Karpas-422 (cell line): Measurements from ENCODE around the gene NSMCE1. TPM values are rescaled to one million over a fixed set of nuclear protein-coding genes. Genes with fewer than 3 reads are reported as not detected.
"Not testable (repeated sequence)": the region's sequence is repeated elsewhere in the genome, so short reads cannot be mapped to it uniquely, and the experiment has no call there.

Experiments used
- DNase-seq: peaks from one replicate; pipeline ENCODE4 v3.0.0-alpha.2; 2015
- H2AFZ ChIP-seq: fragments of 200-600 bp; sonication (generic); 2 replicates; pipeline ENCODE4 v1.6.1; 2014; ENCODE audit warnings: antibody characterized with exemption, low read length, mixed read lengths
- H3K27ac ChIP-seq: fragments of 200-600 bp; sonication (generic); 2 replicates; pipeline ENCODE4 v1.5.1; 2014; ENCODE audit warnings: mild to moderate bottlenecking, low read length, moderate library complexity
- H3K27me3 ChIP-seq: fragments of 200-600 bp; sonication (generic); 2 replicates; pipeline ENCODE4 v1.6.1; 2014; ENCODE audit warnings: low read length, mixed read lengths
- H3K36me3 ChIP-seq: fragments of 200-600 bp; sonication (generic); 2 replicates; pipeline ENCODE4 v1.6.1; 2014; ENCODE audit warnings: low read length, mixed read lengths; ENCODE audit not compliant: insufficient read depth
- H3K4me1 ChIP-seq: fragments of 200-600 bp; sonication (generic); 2 replicates; pipeline ENCODE4 v1.6.1; 2014; ENCODE audit warnings: mild to moderate bottlenecking, low read length, mixed read lengths
- H3K4me2 ChIP-seq: fragments of 200-600 bp; sonication (generic); 2 replicates; pipeline ENCODE4 v1.6.1; 2014; ENCODE audit warnings: low read length, low read depth, mild to moderate bottlenecking; ENCODE audit not compliant: poor library complexity, severe bottlenecking
- H3K4me3 ChIP-seq: fragments of 200-600 bp; sonication (generic); 2 replicates; pipeline ENCODE4 v1.5.1; 2014; ENCODE audit warnings: mild to moderate bottlenecking, antibody characterized with exemption, low read length, mixed read lengths
- H3K79me2 ChIP-seq: fragments of 200-600 bp; sonication (generic); 2 replicates; pipeline ENCODE4 v1.6.1; 2014; ENCODE audit warnings: mild to moderate bottlenecking, low read length, mixed read lengths
- H3K9ac ChIP-seq: fragments of 200-600 bp; sonication (generic); 2 replicates; pipeline ENCODE4 v1.6.0; 2014; ENCODE audit warnings: low read length
- H3K9me2 ChIP-seq: fragments of 200-600 bp; sonication (generic), shearing (Covaris generic); replicated peaks from 2 replicates; pipeline ENCODE4 v1.6.0; 2014; ENCODE audit warnings: mild to moderate bottlenecking, low read length, moderate library complexity; ENCODE audit not compliant: insufficient read depth
- H3K9me3 ChIP-seq: fragments of 300-700, 200-600 bp; sonication (generic); 2 replicates; pipeline ENCODE4 v1.6.1; 2014; ENCODE audit warnings: low read length, mixed read lengths
- H4K20me1 ChIP-seq: fragments of 200-600 bp; sonication (generic); 2 replicates; pipeline ENCODE4 v1.6.1; 2014; ENCODE audit warnings: mild to moderate bottlenecking, antibody characterized with exemption, low read length, low read depth; ENCODE audit not compliant: insufficient read depth
- total RNA-seq: library from RNA; depleted of rRNA; stranded (reverse); fragments of >200 nt; shearing (Covaris generic); gene quantifications from 2 replicates; pipeline ENCODE4 v1.2.3, GENCODE V29; 2014; ENCODE audit warnings: low replicate concordance

Gene NSMCE1
- total RNA-seq, 1 experiment from 2014 or later, result 77.8 TPM

- H3K4me3 ChIP-seq, result no peak overlapping the region
- H3K27me3 ChIP-seq, result no peaks in the 10 kb centered on the region
- H3K9me2 ChIP-seq, result no peaks in the 10 kb centered on the region
- no peak overlapping the region for H2AFZ ChIP-seq
- H3K27ac ChIP-seq, result no peak overlapping the region
- no peak for DNase-seq
- no peaks in the 10 kb centered on the region for H4K20me1 ChIP-seq
- H3K79me2 ChIP-seq, result peaks cover 18% of the 10 kb centered on the region; the same call in 1 of the 2 replicates
- H3K9me3 ChIP-seq, result no peaks in the 10 kb centered on the region
- no peak overlapping the region for H3K4me2 ChIP-seq
- no peaks in the 10 kb centered on the region for H3K4me1 ChIP-seq
- peaks cover 10% of the 10 kb centered on the region; the same call in 1 of the 2 replicates for H3K36me3 ChIP-seq
- no peak overlapping the region for H3K9ac ChIP-seq
These were observed 11.3 kb downstream of the NSMCE1 start for GRCh38 chr16:27257271-27257670.

- no peaks in the 10 kb centered on the region for H3K27me3 ChIP-seq
- H3K36me3 ChIP-seq, result peaks cover 10% of the 10 kb centered on the region; the same call in 1 of the 2 replicates
- no peaks in the 10 kb centered on the region for H3K4me1 ChIP-seq
- no peaks in the 10 kb centered on the region for H4K20me1 ChIP-seq
- no peak overlapping the region for H3K4me2 ChIP-seq
- H2AFZ ChIP-seq, result no peak overlapping the region
- no peaks in the 10 kb centered on the region for H3K9me2 ChIP-seq
- H3K79me2 ChIP-seq, result peaks cover 18% of the 10 kb centered on the region; the same call in 1 of the 2 replicates
- H3K4me3 ChIP-seq, result no peak overlapping the region
- H3K9me3 ChIP-seq, result no peaks in the 10 kb centered on the region
- no peak for DNase-seq
- no peak overlapping the region for H3K27ac ChIP-seq
- no peak overlapping the region for H3K9ac ChIP-seq
These were observed 11.7 kb downstream of the NSMCE1 start for GRCh38 chr16:27256861-27257260.

- peaks cover 9% of the 10 kb centered on the region; the same call in 1 of the 2 replicates for H3K79me2 ChIP-seq
- H3K27me3 ChIP-seq, result no peaks in the 10 kb centered on the region
- H3K27ac ChIP-seq, result no peak overlapping the region
- H4K20me1 ChIP-seq, result no peaks in the 10 kb centered on the region
- H3K9me3 ChIP-seq, result no peaks in the 10 kb centered on the region
- no peak overlapping the region for H3K4me2 ChIP-seq
- no peaks in the 10 kb centered on the region for H3K4me1 ChIP-seq
- peaks cover 10% of the 10 kb centered on the region; the same call in 1 of the 2 replicates for H3K36me3 ChIP-seq
- H3K4me3 ChIP-seq, result no peak overlapping the region
- H3K9ac ChIP-seq, result no peak overlapping the region
- no peaks in the 10 kb centered on the region for H3K9me2 ChIP-seq
- H2AFZ ChIP-seq, result no peak overlapping the region
- no peak for DNase-seq
These were observed 14.2 kb downstream of the NSMCE1 start for GRCh38 chr16:27254262-27254811.

- H3K4me1 ChIP-seq, result no peaks in the 10 kb centered on the region
- no peaks in the 10 kb centered on the region for H3K9me3 ChIP-seq
- no peak overlapping the region for H2AFZ ChIP-seq
- peaks cover 9% of the 10 kb centered on the region; the same call in 1 of the 2 replicates for H3K79me2 ChIP-seq
- H3K4me3 ChIP-seq, result no peak overlapping the region
- H4K20me1 ChIP-seq, result no peaks in the 10 kb centered on the region
- H3K27ac ChIP-seq, result no peak overlapping the region
- no peak overlapping the region for H3K9ac ChIP-seq
- no peaks in the 10 kb centered on the region for H3K27me3 ChIP-seq
- peaks cover 10% of the 10 kb centered on the region; the same call in 1 of the 2 replicates for H3K36me3 ChIP-seq
- H3K9me2 ChIP-seq, result no peaks in the 10 kb centered on the region
- H3K4me2 ChIP-seq, result no peak overlapping the region
- DNase-seq, result no peak
These were observed 15.0 kb downstream of the NSMCE1 start for GRCh38 chr16:27253526-27253930.

GRCh38 chr16:27252206-27252585 lies 16.4 kb downstream of the NSMCE1 start:
- Histone ChIP-seq H2AFZ (no peak overlapping the region), H3K4me3 (no peak overlapping the region), H3K9me2 (no peaks in the 10 kb centered on the region), H3K9me3 (no peaks in the 10 kb centered on the region), H3K79me2 (peaks cover 9% of the 10 kb centered on the region; the same call in 1 of the 2 replicates), H3K4me2 (no peak overlapping the region), H4K20me1 (no peaks in the 10 kb centered on the region), H3K27me3 (no peaks in the 10 kb centered on the region), H3K36me3 (peaks cover 10% of the 10 kb centered on the region; the same call in 1 of the 2 replicates), H3K4me1 (no peaks in the 10 kb centered on the region), H3K27ac (no peak overlapping the region), H3K9ac (no peak overlapping the region)
- no peak for DNase-seq

GRCh38 chr16:27251541-27252205 lies 16.9 kb downstream of the NSMCE1 start:
- Histone ChIP-seq H2AFZ (no peak overlapping the region), H3K4me1 (no peaks in the 10 kb centered on the region), H3K27ac (no peak overlapping the region), H4K20me1 (no peaks in the 10 kb centered on the region), H3K4me3 (no peak overlapping the region), H3K79me2 (peaks cover 9% of the 10 kb centered on the region; the same call in 1 of the 2 replicates), H3K9ac (no peak overlapping the region), H3K9me2 (no peaks in the 10 kb centered on the region), H3K4me2 (no peak overlapping the region), H3K36me3 (peaks cover 10% of the 10 kb centered on the region; the same call in 1 of the 2 replicates), H3K27me3 (no peaks in the 10 kb centered on the region), H3K9me3 (no peaks in the 10 kb centered on the region)
- DNase-seq, result no peak

GRCh38 chr16:27248886-27249285 lies 19.7 kb downstream of the NSMCE1 start:
- H3K79me2 ChIP-seq, H3K36me3 ChIP-seq, H3K9me2 ChIP-seq, H3K4me1 ChIP-seq, H3K27me3 ChIP-seq, H4K20me1 ChIP-seq, H3K4me3 ChIP-seq, H3K9me3 ChIP-seq, H3K4me2 ChIP-seq, DNase-seq, H2AFZ ChIP-seq, H3K27ac ChIP-seq, H3K9ac ChIP-seq: not testable (repeated sequence)

- no peak for DNase-seq
- Histone ChIP-seq H3K79me2 (no peaks in the 10 kb centered on the region), H4K20me1 (peaks cover 11% of the 10 kb centered on the region; the same call in 1 of the 2 replicates), H3K9ac (no peak overlapping the region), H3K4me3 (no peak overlapping the region), H3K9me2 (no peaks in the 10 kb centered on the region), H3K27ac (no peak overlapping the region), H3K4me1 (no peaks in the 10 kb centered on the region), H2AFZ (no peak overlapping the region), H3K36me3 (no peaks in the 10 kb centered on the region), H3K9me3 (no peaks in the 10 kb centered on the region), H3K27me3 (no peaks in the 10 kb centered on the region), H3K4me2 (no peak overlapping the region)
These were observed 20.5 kb downstream of the NSMCE1 start for GRCh38 chr16:27248036-27248435.
